ENCODE measurements around the gene ZCCHC8. TPM values are rescaled to one million over a fixed set of nuclear protein-coding genes. Genes with fewer than 3 reads are reported as not detected.
"Not testable (repeated sequence)": the region's sequence is repeated elsewhere in the genome, so short reads cannot be mapped to it uniquely, and the experiment has no call there.

The ZCCHC8 gene
- total RNA-seq, 2 experiments from 2014 or later = 34.7 to 39.1 TPM

DNA sequence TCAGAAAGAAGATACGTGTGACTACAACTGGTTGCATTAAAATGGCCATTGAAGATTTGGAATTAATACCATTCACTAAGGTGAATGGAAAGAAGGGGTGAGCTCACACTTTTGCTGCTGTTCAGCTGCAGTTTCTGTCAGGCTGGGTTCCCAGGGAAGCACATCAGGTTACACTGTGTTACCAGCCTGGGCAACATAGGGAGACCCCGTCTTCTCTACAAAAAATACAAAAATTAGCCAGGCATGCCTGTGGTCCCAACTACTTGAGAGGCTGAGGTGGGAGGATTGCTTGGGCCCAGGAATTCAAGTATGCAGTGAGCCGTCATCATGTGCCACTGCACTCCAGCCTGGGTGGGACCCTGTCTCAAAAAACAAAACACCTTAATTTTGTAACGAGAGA is 12.9 kb upstream of the ZCCHC8 start:
- Mint-ChIP-seq H3K27ac (no peak overlapping the region), H3K9me3 (ENCODE audit: low read depth) (no peaks in the 10 kb centered on the region), H3K36me3 (ENCODE audit: low read depth) (peaks cover 71% of the 10 kb centered on the region), H3K4me1 (peaks cover 21% of the 10 kb centered on the region), H3K27me3 (no peaks in the 10 kb centered on the region), H3K4me3 (no peak overlapping the region)
- ChIA-PET CTCF (interaction anchor here (1.7 to 1.9 kb wide), 4 partner anchors 8 to 114 kb away, joined by 3 to 12 read pairs (median 6); partner anchors contain the start of gene ZCCHC8), POLR2A (interaction anchor here (0.7 to 2.0 kb wide), 2 partner anchors 13 to 262 kb away, joined by 3 to 8 read pairs; partner anchors contain the start of gene ZCCHC8)
- DNase-seq (no peak), ATAC-seq (no peak)
- intact Hi-C loops (cut with DNase I, micrococcal nuclease) = no loop called here

GRCh38 chr12:122513028-122513427 is 12.3 kb upstream of the ZCCHC8 start:
- CTCF ChIA-PET = interaction anchor here (0.7 to 1.9 kb wide), 6 partner anchors 9 to 272 kb away, joined by 3 to 12 read pairs (median 4); partner anchors contain the start of gene ZCCHC8
- intact Hi-C loops (cut with DNase I, micrococcal nuclease); H3K27ac Mint-ChIP-seq: not testable (repeated sequence)

DNA sequence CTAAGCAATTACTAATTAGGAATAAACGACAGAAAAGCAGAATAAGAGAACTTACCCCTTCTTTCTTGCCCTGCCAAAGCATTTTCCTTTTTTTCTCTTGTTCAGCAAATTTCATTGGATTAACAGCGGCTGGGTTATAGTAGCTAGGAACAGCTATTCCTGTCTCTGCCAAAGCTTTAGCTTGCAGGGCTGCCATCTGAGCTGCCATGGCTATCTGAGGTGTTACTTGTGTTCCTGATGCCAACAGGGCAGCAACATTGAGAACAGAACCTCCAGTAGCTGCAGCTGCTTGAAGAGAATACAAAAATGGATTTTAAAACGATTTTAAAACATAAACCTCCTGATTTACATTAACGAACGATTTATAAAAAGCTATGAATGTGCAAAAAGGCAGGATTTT is 7.4 kb upstream of the ZCCHC8 start:
- Mint-ChIP-seq H3K4me3 (no peak overlapping the region), H3K36me3 (ENCODE audit: low read depth) (peaks cover 71% of the 10 kb centered on the region), H3K27me3 (no peaks in the 10 kb centered on the region), H3K27ac (no peak overlapping the region), H3K9me3 (ENCODE audit: low read depth) (no peaks in the 10 kb centered on the region), H3K4me1 (no peaks in the 10 kb centered on the region)
- DNase-seq = no peak
- ChIA-PET POLR2A (interaction anchor here (0.6 to 1.7 kb wide), 5 partner anchors 11 to 716 kb away, joined by 4 to 12 read pairs (median 5); partner anchors contain the start of genes KNTC1 and RSRC2), CTCF (interaction anchor here (1.5 kb wide), 1 partner anchor 11 kb away, joined by 3 read pairs; no protein-coding TSS in a partner anchor)
- ATAC-seq = no peak
- intact Hi-C loops (cut with DNase I, micrococcal nuclease) = no loop called here

More at GRCh38 chr12:122513028-122513427, 12.3 kb upstream of the ZCCHC8 start:
- not testable (repeated sequence) for DNase-seq; H3K4me3 Mint-ChIP-seq; H3K27me3 Mint-ChIP-seq; H3K9me3 Mint-ChIP-seq (ENCODE audit: low read depth); ATAC-seq
- POLR2A ChIA-PET = interaction anchor here (0.7 to 2.0 kb wide), 4 partner anchors 11 to 261 kb away, joined by 3 to 8 read pairs (median 5); partner anchors contain the start of genes KNTC1, RSRC2 and ZCCHC8
- H3K4me1 Mint-ChIP-seq = peaks cover 15% of the 10 kb centered on the region
- peaks cover 70% of the 10 kb centered on the region for H3K36me3 Mint-ChIP-seq (ENCODE audit: low read depth)

DNA sequence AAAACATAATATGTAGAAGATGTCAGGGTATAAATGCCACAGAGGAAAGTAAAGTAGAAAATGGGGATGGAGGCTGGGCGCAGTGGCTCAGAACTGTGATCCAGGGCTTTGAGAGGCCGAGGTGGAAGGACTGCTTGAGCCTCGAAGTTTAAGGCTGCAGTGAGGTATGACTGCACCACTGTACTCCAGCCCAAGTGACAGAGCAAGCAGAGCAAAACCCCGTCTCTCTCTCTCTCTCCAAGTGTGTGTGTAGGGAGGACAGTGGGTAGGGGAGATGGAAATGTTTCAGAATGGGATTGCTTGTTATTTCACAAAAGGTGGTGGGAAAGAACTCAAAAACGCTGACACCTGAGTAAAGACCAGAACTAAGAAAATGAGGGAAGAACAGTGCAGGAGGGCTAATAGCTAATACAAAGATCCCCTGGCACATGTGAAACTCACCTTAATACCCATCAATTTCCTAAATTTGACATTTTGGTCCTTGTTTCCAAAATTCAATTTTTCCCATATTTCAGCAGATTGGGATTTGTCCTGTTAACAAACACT is 5.7 kb upstream of the ZCCHC8 start:
- ChIA-PET CTCF (no interaction called here), POLR2A (no interaction called here)
- Mint-ChIP-seq H3K4me3 (no peak overlapping the region), H3K4me1 (peaks cover 9% of the 10 kb centered on the region), H3K36me3 (ENCODE audit: low read depth) (peaks cover 73% of the 10 kb centered on the region), H3K9me3 (ENCODE audit: low read depth) (no peaks in the 10 kb centered on the region), H3K27ac (peak overlapping the region; percentile 7), H3K27me3 (no peaks in the 10 kb centered on the region)
- no peak for DNase-seq
- intact Hi-C loops (cut with DNase I, micrococcal nuclease) = no loop called here
- ATAC-seq = no peak

GRCh38 chr12:122505419-122506051 is 4.8 kb upstream of the ZCCHC8 start:
- no peak for DNase-seq
- Mint-ChIP-seq H3K4me1 (peaks cover 15% of the 10 kb centered on the region), H3K27ac (no peak overlapping the region), H3K4me3 (no peak overlapping the region), H3K27me3 (no peaks in the 10 kb centered on the region), H3K36me3 (ENCODE audit: low read depth) (peaks cover 65% of the 10 kb centered on the region), H3K9me3 (ENCODE audit: low read depth) (no peaks in the 10 kb centered on the region)
- intact Hi-C loops (cut with DNase I, micrococcal nuclease) = loop anchor here in 1 of 2 experiments (1.0 kb wide), 1 partner anchor 14 kb away; no protein-coding TSS in a partner anchor
- no peak for ATAC-seq
- POLR2A ChIA-PET = interaction anchor here (1.1 to 1.4 kb wide), 2 partner anchors 14 to 21 kb away, joined by 4 to 6 read pairs; partner anchors contain the start of genes KNTC1 and RSRC2
- CTCF ChIA-PET = interaction anchor here (0.6 kb wide), 2 partner anchors 224 to 694 kb away, joined by 3 read pairs; no protein-coding TSS in a partner anchor

GRCh38 chr12:122503783-122504590 is 3.3 kb upstream of the ZCCHC8 start:
- ChIA-PET CTCF (interaction anchor here (0.6 to 2.0 kb wide), 2 partner anchors 97 to 104 kb away, joined by 3 to 6 read pairs; no protein-coding TSS in a partner anchor), POLR2A (interaction anchor here (0.9 to 1.5 kb wide), 3 partner anchors 14 to 23 kb away, joined by 4 to 6 read pairs (median 6); partner anchors contain the start of genes KNTC1 and RSRC2)
- ATAC-seq = no peak
- Mint-ChIP-seq H3K27ac (peak overlapping the region; percentile 33), H3K4me1 (peaks cover 18% of the 10 kb centered on the region), H3K36me3 (ENCODE audit: low read depth) (peaks cover 61% of the 10 kb centered on the region), H3K4me3 (no peak overlapping the region), H3K27me3 (no peaks in the 10 kb centered on the region), H3K9me3 (ENCODE audit: low read depth) (no peaks in the 10 kb centered on the region)
- intact Hi-C loops (cut with DNase I, micrococcal nuclease) = loop anchor here in 1 of 2 experiments (1.0 to 5.0 kb wide), 2 partner anchors 7 to 422 kb away; no protein-coding TSS in a partner anchor
- DNase-seq = no peak

GRCh38 chr12:122503147-122503751 is 2.5 kb upstream of the ZCCHC8 start:
- H3K4me3 Mint-ChIP-seq = no peak overlapping the region
- DNase-seq = no peak
- H3K27me3 Mint-ChIP-seq = no peaks in the 10 kb centered on the region
- peaks cover 62% of the 10 kb centered on the region for H3K36me3 Mint-ChIP-seq (ENCODE audit: low read depth)
- no peaks in the 10 kb centered on the region for H3K9me3 Mint-ChIP-seq (ENCODE audit: low read depth)
- H3K4me1 Mint-ChIP-seq = peaks cover 24% of the 10 kb centered on the region
- POLR2A ChIA-PET = interaction anchor here (1.5 kb wide), 1 partner anchor 24 kb away, joined by 6 read pairs; the partner anchor contains the start of genes KNTC1 and RSRC2
- peak overlapping the region; percentile 39 for H3K27ac Mint-ChIP-seq
- CTCF ChIA-PET = interaction anchor here (0.6 to 2.0 kb wide), 2 partner anchors 96 to 103 kb away, joined by 3 to 6 read pairs; no protein-coding TSS in a partner anchor
- intact Hi-C loops (cut with DNase I, micrococcal nuclease) = loop anchor here in 1 of 2 experiments (1.0 to 5.0 kb wide), 2 partner anchors 8 to 421 kb away; no protein-coding TSS in a partner anchor
- no peak for ATAC-seq

DNA sequence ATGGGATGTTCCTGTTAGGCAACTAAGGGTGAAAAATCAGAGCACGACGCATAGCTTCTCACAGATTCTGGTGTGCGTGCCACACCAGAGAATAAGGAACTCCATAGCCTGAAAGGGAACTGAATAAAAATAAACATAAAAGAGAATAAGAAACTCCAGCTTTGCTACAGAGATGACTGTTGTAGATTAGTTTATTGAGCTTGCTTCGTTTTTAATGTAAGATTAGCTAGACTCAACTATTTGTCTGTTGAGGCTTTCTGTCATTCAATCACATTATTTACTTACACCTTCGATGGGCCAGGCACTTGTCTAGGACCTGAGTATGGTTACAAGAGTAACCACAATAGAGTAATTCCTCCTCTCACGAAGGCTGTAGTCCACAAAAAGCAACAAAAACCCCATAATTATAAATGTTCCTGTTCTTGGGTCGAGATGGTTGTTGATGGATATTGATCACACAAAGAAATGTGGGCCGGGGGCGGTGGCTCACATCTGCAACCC is 807 bp upstream of the ZCCHC8 start:
- DNase-seq = no peak
- peak overlapping the region; percentile 98 for H3K27ac Mint-ChIP-seq
- intact Hi-C loops (cut with DNase I, micrococcal nuclease) = loop anchor here (1.0 to 5.0 kb wide), 8 partner anchors 26 to 731 kb away; partner anchors contain the start of genes KNTC1 (in 2 of the 2), DENR (in 1 of the 2), DIABLO (in 1 of the 2) and MPHOSPH9 (in 1 of the 2)
- H3K9me3 Mint-ChIP-seq (ENCODE audit: low read depth) = no peaks in the 10 kb centered on the region
- peak overlapping the region; percentile 97 for H3K4me3 Mint-ChIP-seq
- H3K36me3 Mint-ChIP-seq (ENCODE audit: low read depth) = peaks cover 54% of the 10 kb centered on the region
- ChIA-PET POLR2A (interaction anchor here (0.6 to 2.2 kb wide), 17 partner anchors 9 to 811 kb away, joined by 3 to 53 read pairs (median 8); partner anchors contain the start of genes CLIP1, KNTC1 and RSRC2), CTCF (interaction anchor here (0.5 to 2.9 kb wide), 9 partner anchors 9 to 165 kb away, joined by 3 to 14 read pairs (median 8); partner anchors contain the start of genes KNTC1 and RSRC2)
- peak; percentile 2 for ATAC-seq
- H3K4me1 Mint-ChIP-seq = peaks cover 31% of the 10 kb centered on the region
- no peaks in the 10 kb centered on the region for H3K27me3 Mint-ChIP-seq

- Mint-ChIP-seq H3K9me3 (ENCODE audit: low read depth) (no peaks in the 10 kb centered on the region), H3K4me1 (peaks cover 32% of the 10 kb centered on the region), H3K36me3 (ENCODE audit: low read depth) (peaks cover 48% of the 10 kb centered on the region), H3K27ac (peak overlapping the region; percentile 98), H3K27me3 (no peaks in the 10 kb centered on the region), H3K4me3 (peak overlapping the region; percentile 97)
- intact Hi-C loops (cut with DNase I, micrococcal nuclease) = loop anchor here (1.0 to 5.0 kb wide), 5 partner anchors 78 to 733 kb away; partner anchors contain the start of genes CLIP1 (in 1 of the 2), DIABLO (in 1 of the 2), MPHOSPH9 (in 1 of the 2) and MTRFR (in 1 of the 2)
- ChIA-PET CTCF (interaction anchor here (0.6 to 2.9 kb wide), 10 partner anchors 11 to 100 kb away, joined by 3 to 14 read pairs (median 6); partner anchors contain the start of genes KNTC1 and RSRC2), POLR2A (interaction anchor here (0.5 to 2.2 kb wide), 19 partner anchors 9 to 417 kb away, joined by 3 to 53 read pairs (median 6); partner anchors contain the start of genes CLIP1, KNTC1 and RSRC2)
- peak; percentile 66 for DNase-seq
- peak; percentile 0 for ATAC-seq
Observed at GRCh38 chr12:122499991-122500684, 594 bp downstream of the ZCCHC8 start.
